ENCODE data around the gene B3GNT8. TPM values are rescaled to one million over a fixed set of nuclear protein-coding genes. Genes with fewer than 3 reads are reported as not detected.
A peak's percentile ranks its signal among the peaks of the same experiment; 100 is the strongest.

Gene B3GNT8
- total and polyA plus RNA-seq, 2 experiments from 2014 or later, result 0.71 to 1.8 TPM

DNA sequence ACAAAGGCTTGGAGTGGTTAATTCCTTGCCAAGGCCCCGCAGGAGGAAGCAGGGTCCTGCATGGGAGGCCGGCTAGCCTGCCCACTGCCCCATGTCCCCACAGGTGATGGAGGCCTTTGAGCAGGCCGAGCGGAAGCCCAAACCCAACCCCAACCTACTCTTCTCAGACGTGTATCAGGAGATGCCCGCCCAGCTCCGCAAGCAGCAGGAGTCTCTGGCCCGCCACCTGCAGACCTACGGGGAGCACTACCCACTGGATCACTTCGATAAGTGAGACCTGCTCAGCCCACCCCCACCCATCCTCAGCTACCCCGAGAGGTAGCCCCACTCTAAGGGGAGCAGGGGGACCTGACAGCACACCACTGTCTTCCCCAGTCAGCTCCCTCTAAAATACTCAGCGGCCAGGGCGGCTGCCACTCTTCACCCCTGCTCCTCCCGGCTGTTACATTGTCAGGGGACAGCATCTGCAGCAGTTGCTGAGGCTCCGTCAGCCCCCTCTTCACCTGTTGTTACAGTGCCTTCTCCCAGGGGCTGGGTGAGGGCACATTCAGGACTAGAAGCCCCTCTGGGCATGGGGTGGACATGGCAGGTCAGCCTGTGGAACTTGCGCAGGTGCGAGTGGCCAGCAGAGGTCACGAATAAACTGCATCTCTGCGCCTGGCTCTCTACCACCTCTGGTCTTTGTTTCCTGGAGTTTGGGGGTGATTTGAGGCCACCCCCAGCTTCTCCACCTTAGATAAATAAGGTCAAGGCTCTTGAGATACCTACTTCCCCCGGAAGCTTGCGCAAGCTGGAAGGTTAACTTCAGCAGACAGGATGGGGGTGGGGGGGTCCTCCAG lies 2.6 kb downstream of the B3GNT8 start:
- H3K4me1 Mint-ChIP-seq, result peaks cover 18% of the 10 kb centered on the region
- Histone ChIP-seq H4K20me1 (replicated peaks; ENCODE audit: insufficient read depth) (no peaks in the 10 kb centered on the region), H3K4me1 (ENCODE audit: insufficient read depth) (peaks cover 12% of the 10 kb centered on the region), H3K4me2 (no peak overlapping the region), H2AFZ (no peak overlapping the region), H3K36me3 (ENCODE audit: insufficient read depth) (no peaks in the 10 kb centered on the region), H3K4me3 (no peak overlapping the region), H3F3A (replicated peaks; ENCODE audit: low read depth) (peaks cover 5% of the 10 kb centered on the region; the same call in 1 of the 2 replicates), H3K9me2 (ENCODE audit: insufficient read depth) (no peaks in the 10 kb centered on the region), H3K27ac (ENCODE audit: low read depth) (no peak overlapping the region), H3K27me3 (ENCODE audit: insufficient read depth) (no peaks in the 10 kb centered on the region), H3K79me2 (replicated peaks; ENCODE audit: insufficient read depth) (no peaks in the 10 kb centered on the region)
- H3K4me3 Mint-ChIP-seq, result no peak overlapping the region
- ATAC-seq, result no peak
- no peaks in the 10 kb centered on the region for H3K9me3 Mint-ChIP-seq
- H3K27ac Mint-ChIP-seq, result no peak overlapping the region
- no peak for DNase-seq (ENCODE audit: low spot score)
- peaks cover 11% of the 10 kb centered on the region for H3K27me3 Mint-ChIP-seq (ENCODE audit: insufficient read depth, low read depth, poor library complexity)
- peak in 1 of 2 experiments; percentile 16; a peak in 1 of 4 replicates for TF ChIP-seq CTCF (conservative IDR thresholded peaks at IDR 0.05; ENCODE audit: low read depth in 2 of 2)
- TF ChIP-seq EZH2phosphoT487 (IDR thresholded peaks at IDR 0.05; ENCODE audit: unreplicated experiment), result no peak
- peaks cover 15% of the 10 kb centered on the region; the same call in 2 of the 3 replicates for H3K36me3 Mint-ChIP-seq (ENCODE audit: low read depth)

DNA sequence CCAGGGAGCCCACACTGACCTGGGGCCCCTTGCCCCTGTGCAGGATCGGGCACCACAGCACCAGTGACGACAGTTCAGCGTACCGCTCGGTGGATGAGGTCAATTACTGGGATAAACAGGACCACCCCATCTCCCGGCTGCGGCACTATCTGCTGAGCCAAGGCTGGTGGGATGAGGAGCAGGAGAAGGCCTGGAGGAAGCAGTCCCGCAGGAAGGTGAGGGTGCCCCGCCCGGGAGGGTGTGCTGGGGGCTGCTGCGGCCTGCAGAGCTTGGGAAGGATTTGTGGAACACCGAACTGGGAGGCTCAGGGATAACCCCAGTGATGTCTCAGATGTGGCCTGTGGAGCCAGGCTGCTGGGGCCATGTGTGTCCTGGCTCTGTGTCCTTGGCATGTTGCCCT lies 4.2 kb downstream of the B3GNT8 start:
- DNase-seq (ENCODE audit: low spot score) (no peak), ATAC-seq (no peak)
- Histone ChIP-seq H3K36me3 (ENCODE audit: insufficient read depth) (no peaks in the 10 kb centered on the region), H3K4me3 (no peak overlapping the region), H3K27me3 (ENCODE audit: insufficient read depth) (no peaks in the 10 kb centered on the region), H3K9me2 (ENCODE audit: insufficient read depth) (no peaks in the 10 kb centered on the region), H3K27ac (ENCODE audit: low read depth) (no peak overlapping the region), H3F3A (replicated peaks; ENCODE audit: low read depth) (peaks cover 2% of the 10 kb centered on the region; the same call in 1 of the 2 replicates), H2AFZ (no peak overlapping the region), H3K79me2 (replicated peaks; ENCODE audit: insufficient read depth) (no peaks in the 10 kb centered on the region), H3K4me2 (no peak overlapping the region), H3K4me1 (ENCODE audit: insufficient read depth) (peaks cover 5% of the 10 kb centered on the region), H4K20me1 (replicated peaks; ENCODE audit: insufficient read depth) (no peaks in the 10 kb centered on the region)
- Mint-ChIP-seq H3K36me3 (ENCODE audit: low read depth) (peaks cover 25% of the 10 kb centered on the region), H3K27ac (no peak overlapping the region), H3K4me3 (no peak overlapping the region), H3K27me3 (ENCODE audit: insufficient read depth, low read depth, poor library complexity) (peaks cover 5% of the 10 kb centered on the region), H3K9me3 (no peaks in the 10 kb centered on the region), H3K4me1 (peaks cover 9% of the 10 kb centered on the region)
- no peak for TF ChIP-seq EZH2 (IDR thresholded peaks at IDR 0.05; ENCODE audit: low read depth, unreplicated experiment)
- no peak for TF ChIP-seq ZNF114 (CRISPR knock-in tag; IDR thresholded peaks at IDR 0.05)
- TF ChIP-seq JUNB (IDR thresholded peaks at IDR 0.05; ENCODE audit: unreplicated experiment), result no peak
- no peak for TF ChIP-seq CREB1 (CRISPR knock-in tag; IDR thresholded peaks at IDR 0.05; ENCODE audit: low read depth)
- no peak for TF ChIP-seq REST (IDR thresholded peaks at IDR 0.05; ENCODE audit: unreplicated experiment)
- TF ChIP-seq ZNF331 (CRISPR knock-in tag; IDR thresholded peaks at IDR 0.05; ENCODE audit: low read depth), result no peak
- no peak for TF ChIP-seq POLR2AphosphoS5 (IDR thresholded peaks at IDR 0.05; ENCODE audit: low read depth)

Measured in GM23338 (cell line).